OCI-LY7 (cell line): ENCODE data around the gene LENG1. TPM values are rescaled to one million over a fixed set of nuclear protein-coding genes. Genes with fewer than 3 reads are reported as not detected.

Experiments
- BruUV-seq: library from RNA; stranded (reverse); fragments of 400-500 nt; replicated peaks from 2 replicates; lab custom pipeline; 2021; lab: Mats Ljungman, UMichigan
- CTCF ChIA-PET: fragments of 300-600 bp; sonication (Branson Sonifier 250); formaldehyde crosslinking; loops from one replicate; lab custom pipeline; 2022; ENCODE audit warnings: antibody characterized with exemption; ENCODE audit not compliant: unreplicated experiment; lab: Charles Lee
- POLR2A ChIA-PET: fragments of 300-600 bp; sonication (Branson Sonifier 250); formaldehyde crosslinking; loops from one replicate; lab custom pipeline; 2022; ENCODE audit warnings: antibody characterized with exemption; lab: Charles Lee
- DNase-seq: peaks from one replicate; pipeline ENCODE4 v3.0.0-alpha.2; 2015; ENCODE audit warnings: low spot score
- H2AFZ ChIP-seq: fragments of 200-600 bp; sonication (generic), shearing (Covaris generic); 2 replicates; pipeline ENCODE4 v1.6.1; 2014; ENCODE audit warnings: mild to moderate bottlenecking, antibody characterized with exemption, low read length, moderate library complexity
- H3K27ac ChIP-seq: fragments of 200-600 bp; sonication (generic); 2 replicates; pipeline ENCODE4 v1.5.1; 2014; ENCODE audit warnings: mixed run types, low read depth, mild to moderate bottlenecking, moderate library complexity, low read length, inconsistent platforms; ENCODE audit not compliant: poor library complexity, severe bottlenecking
- H3K36me3 ChIP-seq: fragments of 200-600 bp; sonication (generic); 2 replicates; pipeline ENCODE4 v1.6.1; 2014; ENCODE audit warnings: mild to moderate bottlenecking, antibody characterized with exemption, low read length, moderate library complexity, mixed read lengths; ENCODE audit not compliant: insufficient read depth
- H3K4me1 ChIP-seq: fragments of 200-600 bp; sonication (generic); 2 replicates; pipeline ENCODE4 v1.5.1; 2014; ENCODE audit warnings: mild to moderate bottlenecking, low read length; ENCODE audit not compliant: insufficient read depth, poor library complexity, severe bottlenecking
- H3K4me2 ChIP-seq: fragments of 200-600 bp; sonication (generic); 2 replicates; pipeline ENCODE4 v1.6.1; 2014; ENCODE audit warnings: mild to moderate bottlenecking, low read length
- H3K4me3 ChIP-seq: fragments of 200-600 bp; sonication (generic); 2 replicates; pipeline ENCODE4 v1.5.1; 2014; ENCODE audit warnings: mild to moderate bottlenecking, low read depth, low read length; ENCODE audit not compliant: poor library complexity, severe bottlenecking
- H3K79me2 ChIP-seq: fragments of 200-600 bp; sonication (generic); 2 replicates; pipeline ENCODE4 v1.6.1; 2016; ENCODE audit warnings: low read depth, mild to moderate bottlenecking, low read length, moderate library complexity, mixed read lengths; ENCODE audit not compliant: insufficient read depth
- H3K9me2 ChIP-seq: fragments of 200-600 bp; sonication (generic); 2 replicates; pipeline ENCODE4 v1.6.1; 2016; ENCODE audit warnings: mild to moderate bottlenecking, low read length, mixed read lengths; ENCODE audit not compliant: insufficient read depth
- H3K9me3 ChIP-seq: fragments of 200-600 bp; sonication (generic); 2 replicates; pipeline ENCODE4 v1.6.1; 2014; ENCODE audit warnings: mild to moderate bottlenecking, mixed run types, low read length, mixed read lengths
- H4K20me1 ChIP-seq: fragments of 200-600 bp; sonication (generic); 2 replicates; pipeline ENCODE4 v1.6.1; 2014; ENCODE audit warnings: mild to moderate bottlenecking, antibody characterized with exemption, low read length, moderate library complexity, mixed read lengths; ENCODE audit not compliant: insufficient read depth
- CTCF ChIP-seq: fragments of 200-600 bp; sonication (generic); conservative IDR thresholded peaks from 2 replicates; pipeline ENCODE4 v1.5.1; 2014; ENCODE audit warnings: mild to moderate bottlenecking, antibody characterized with exemption, low read length, moderate library complexity, mixed read lengths
- EZH2phosphoT487 ChIP-seq: fragments of 200-600 bp; sonication (generic); IDR thresholded peaks from 2 replicates; pipeline ENCODE4 v1.6.1; 2018; ENCODE audit warnings: low read depth, borderline replicate concordance, mild to moderate bottlenecking, mixed run types, antibody characterized with exemption, low read length, moderate library complexity, mixed read lengths
- intact Hi-C: fragments of 100-400 bp; cut with micrococcal nuclease; formaldehyde crosslinking; loops from one replicate; pipeline ENCODE4 v1.10.0; 2022; ENCODE audit not compliant: unreplicated experiment
- total RNA-seq, 2 experiments: library from RNA; depleted of rRNA in 1 of 2; stranded (reverse); fragments of >200 nt in 1 of 2; shearing (Covaris generic) in 1 of 2; gene quantifications; 2 replicates each; pipeline ENCODE4 v1.2.3, GENCODE V29; 2014 to 2022

Gene LENG1
- total RNA-seq, 2 experiments from 2014 or later = 4.7 to 8.0 TPM

GRCh38 chr19:54152878-54153524, 6.5 kb downstream of the LENG1 start:
- CTCF ChIA-PET = no interaction called here
- POLR2A ChIA-PET = no interaction called here

GRCh38 chr19:54152267-54152666, 7.3 kb downstream of the LENG1 start:
- no peak for DNase-seq
- peaks cover 97% of the 10 kb centered on the region for H3K36me3 ChIP-seq
- no TSS peak for BruUV-seq
- H3K4me2 ChIP-seq = no peak overlapping the region
- ChIA-PET POLR2A (no interaction called here), CTCF (no interaction called here)
- no peaks in the 10 kb centered on the region for H3K9me3 ChIP-seq
- H3K4me3 ChIP-seq = no peak overlapping the region
- no peak overlapping the region for H2AFZ ChIP-seq
- TF ChIP-seq EZH2phosphoT487 = no peak
- no peak for TF ChIP-seq CTCF
- H3K79me2 ChIP-seq = no peaks in the 10 kb centered on the region
- intact Hi-C loops = no loop called here
- H3K4me1 ChIP-seq = peaks cover 6% of the 10 kb centered on the region
- H3K27ac ChIP-seq = no peak overlapping the region
- H3K9me2 ChIP-seq = no peaks in the 10 kb centered on the region
- H4K20me1 ChIP-seq = no peaks in the 10 kb centered on the region

More at GRCh38 chr19:54152878-54153524, 6.5 kb downstream of the LENG1 start:
- Histone ChIP-seq H3K79me2 (no peaks in the 10 kb centered on the region), H3K27ac (no peak overlapping the region), H3K4me1 (peaks cover 7% of the 10 kb centered on the region), H4K20me1 (no peaks in the 10 kb centered on the region), H3K9me3 (no peaks in the 10 kb centered on the region), H3K4me2 (no peak overlapping the region), H2AFZ (no peak overlapping the region), H3K36me3 (peaks cover 95% of the 10 kb centered on the region), H3K9me2 (no peaks in the 10 kb centered on the region), H3K4me3 (no peak overlapping the region)
- TF ChIP-seq CTCF (no peak), EZH2phosphoT487 (no peak)
- BruUV-seq = no TSS peak
- intact Hi-C loops = no loop called here
- no peak for DNase-seq

- no peaks in the 10 kb centered on the region for H3K79me2 ChIP-seq
- no peak for TF ChIP-seq EZH2phosphoT487
- no peak for TF ChIP-seq CTCF
- intact Hi-C loops = no loop called here
- DNase-seq = no peak
- BruUV-seq = no TSS peak
- no peak overlapping the region for H3K4me3 ChIP-seq
- no peaks in the 10 kb centered on the region for H3K9me3 ChIP-seq
- CTCF ChIA-PET = no interaction called here
- no peak overlapping the region for H3K27ac ChIP-seq
- no peaks in the 10 kb centered on the region for H3K9me2 ChIP-seq
- no peaks in the 10 kb centered on the region for H4K20me1 ChIP-seq
- no peak overlapping the region for H3K4me2 ChIP-seq
- peaks cover 6% of the 10 kb centered on the region for H3K4me1 ChIP-seq
- POLR2A ChIA-PET = interaction anchor here (0.9 kb wide), 1 partner anchor 9 kb away, joined by 3 read pairs; the partner anchor contains the start of gene LENG1
- H3K36me3 ChIP-seq = peaks cover 97% of the 10 kb centered on the region
- H2AFZ ChIP-seq = no peak overlapping the region
Observed at GRCh38 chr19:54151362-54152035, 8.0 kb downstream of the LENG1 start.
